ENCODE results near the gene PTPRD. TPM values are rescaled to one million over a fixed set of nuclear protein-coding genes. Genes with fewer than 3 reads are reported as not detected.

The PTPRD gene
- polyA plus RNA-seq, 4 donors: 2.1 to 5.6 (median 3.9) TPM

DNA sequence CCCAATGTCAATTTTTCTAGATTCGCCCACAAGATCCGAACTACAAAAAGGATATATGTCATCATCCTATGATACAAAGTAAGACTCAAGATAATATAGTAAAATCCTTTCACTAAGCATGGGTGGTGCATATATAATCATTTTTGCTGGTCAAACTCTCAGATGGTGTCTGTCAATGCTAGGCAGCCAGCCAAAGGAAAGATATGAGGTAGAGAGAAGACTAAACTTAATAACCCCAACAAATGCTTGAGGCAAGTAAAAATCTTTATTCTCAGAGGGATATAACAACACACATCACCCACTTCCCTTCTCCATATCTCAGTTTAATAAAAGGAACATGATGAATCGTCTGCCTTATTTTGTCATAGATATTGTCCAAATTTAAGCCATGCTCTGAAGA, 1972.0 kb downstream of the PTPRD start:
- no peaks in the 10 kb centered on the region for H3K4me1 ChIP-seq (ENCODE audit: control insufficient read depth in 3 of 3, insufficient read depth in 2 of 3, low read depth in 1 of 3, low read length in 2 of 3)
- no peaks in the 10 kb centered on the region for H3K36me3 ChIP-seq (ENCODE audit: control insufficient read depth in 3 of 3, insufficient read depth in 2 of 3, low read depth in 1 of 3, low read length in 3 of 3)
- no peak overlapping the region for H3K27ac ChIP-seq (ENCODE audit: low read depth in 1 of 3, low read length in 2 of 3)
- FAIRE-seq (no peak), DNase-seq (no peak)
- peaks cover 0 to 1% of the 10 kb centered on the region in 2 donors for H3K9me3 ChIP-seq (ENCODE audit: control insufficient read depth in 2 of 2, insufficient read depth in 1 of 2, low read depth in 1 of 2, low read length in 1 of 2)
- no peaks in the 10 kb centered on the region for H3K27me3 ChIP-seq (ENCODE audit: control insufficient read depth in 3 of 3, insufficient read depth in 3 of 3, low read length in 3 of 3)
- 82 to 92% (median 85%) methylated on average over 3 of the region's 3 CpGs for WGBS, 3 donors
- no peak overlapping the region for H3K4me3 ChIP-seq (ENCODE audit: low read depth in 1 of 3, low read length in 3 of 3)

DNA sequence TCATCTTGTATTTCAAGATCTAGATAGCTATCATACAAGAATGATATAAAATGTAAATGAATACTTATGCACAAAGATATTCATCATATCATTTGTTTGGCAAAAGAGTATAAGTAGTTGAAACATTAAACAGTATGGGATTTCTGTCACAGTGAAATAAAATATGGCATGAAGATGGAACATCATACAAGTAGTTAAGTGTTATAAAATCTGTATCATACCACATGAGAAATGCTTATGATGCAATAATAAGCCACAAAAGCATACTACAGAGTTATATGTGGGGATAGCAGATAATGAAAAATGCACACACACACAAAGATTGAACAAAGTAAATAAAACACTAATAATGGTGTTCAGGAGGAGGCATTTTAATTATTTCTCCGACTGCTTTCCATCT, 1975.2 kb downstream of the PTPRD start:
- Histone ChIP-seq H3K27me3 (ENCODE audit: control insufficient read depth in 3 of 3, insufficient read depth in 3 of 3, low read length in 3 of 3) (no peaks in the 10 kb centered on the region), H3K9me3 (ENCODE audit: control insufficient read depth in 2 of 2, insufficient read depth in 1 of 2, low read depth in 1 of 2, low read length in 1 of 2) (no peaks in the 10 kb centered on the region), H3K36me3 (ENCODE audit: control insufficient read depth in 3 of 3, insufficient read depth in 2 of 3, low read depth in 1 of 3, low read length in 3 of 3) (no peaks in the 10 kb centered on the region), H3K4me3 (ENCODE audit: low read depth in 1 of 3, low read length in 3 of 3) (no peak overlapping the region), H3K4me1 (ENCODE audit: control insufficient read depth in 3 of 3, insufficient read depth in 2 of 3, low read depth in 1 of 3, low read length in 2 of 3) (no peaks in the 10 kb centered on the region), H3K27ac (ENCODE audit: low read depth in 1 of 3, low read length in 2 of 3) (no peak overlapping the region)
- DNase-seq: no peak
- no peak for FAIRE-seq
- WGBS, 3 donors: 73 to 94% (median 87%) methylated on average over 1 of the region's 1 CpG

DNA sequence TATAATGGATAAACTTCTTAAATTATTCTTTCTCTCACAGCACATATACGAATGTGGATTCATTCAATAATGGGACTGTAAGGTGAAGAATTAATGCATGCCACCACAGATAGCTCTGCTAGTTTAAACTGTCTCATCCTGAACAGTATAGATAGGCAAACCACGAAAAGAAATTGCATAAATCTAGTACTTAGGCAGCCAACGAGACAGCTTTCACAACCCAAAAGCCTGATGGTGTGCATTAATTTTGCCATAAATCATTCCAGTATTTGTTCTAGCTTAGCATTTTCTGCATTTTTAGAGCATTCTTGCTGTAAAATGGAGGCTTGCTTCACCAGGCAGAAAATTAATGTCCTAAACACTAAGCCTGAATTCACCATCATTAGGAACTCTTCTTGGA, 1979.0 kb downstream of the PTPRD start:
- no peaks in the 10 kb centered on the region for H3K9me3 ChIP-seq (ENCODE audit: control insufficient read depth in 2 of 2, insufficient read depth in 1 of 2, low read depth in 1 of 2, low read length in 1 of 2)
- H3K36me3 ChIP-seq (ENCODE audit: control insufficient read depth in 3 of 3, insufficient read depth in 2 of 3, low read depth in 1 of 3, low read length in 3 of 3): no peaks in the 10 kb centered on the region
- no peaks in the 10 kb centered on the region for H3K27me3 ChIP-seq (ENCODE audit: control insufficient read depth in 3 of 3, insufficient read depth in 3 of 3, low read length in 3 of 3)
- no peaks in the 10 kb centered on the region for H3K4me1 ChIP-seq (ENCODE audit: control insufficient read depth in 3 of 3, insufficient read depth in 2 of 3, low read depth in 1 of 3, low read length in 2 of 3)
- no peak overlapping the region for H3K4me3 ChIP-seq (ENCODE audit: low read depth in 1 of 3, low read length in 3 of 3)
- 61 to 82% (median 72%) methylated on average over 3 of the region's 3 CpGs for WGBS, 3 donors
- H3K27ac ChIP-seq (ENCODE audit: low read depth in 1 of 3, low read length in 2 of 3): no peak overlapping the region
- FAIRE-seq: no peak
- no peak for DNase-seq

DNA sequence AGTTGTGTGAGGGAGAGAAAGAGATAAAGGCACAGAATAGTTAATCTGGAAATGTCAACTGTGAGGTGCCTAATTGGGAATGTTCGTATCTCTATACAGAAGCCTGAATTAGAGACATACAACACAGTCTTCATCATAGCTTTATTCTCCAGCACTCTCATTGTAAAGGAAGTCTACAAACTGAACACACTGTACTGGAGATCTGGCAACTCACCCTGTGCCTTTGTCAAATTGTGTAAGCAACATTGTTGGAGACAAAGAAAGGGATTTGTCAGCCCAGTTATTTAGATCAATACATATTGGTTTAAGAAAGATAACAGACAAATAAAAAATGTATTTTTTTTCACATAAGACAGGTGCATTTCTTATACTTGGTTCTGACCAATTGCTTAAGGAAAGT, 1980.3 kb downstream of the PTPRD start:
- H3K27ac ChIP-seq (ENCODE audit: low read depth in 1 of 3, low read length in 2 of 3): no peak overlapping the region
- H3K4me1 ChIP-seq (ENCODE audit: control insufficient read depth in 3 of 3, insufficient read depth in 2 of 3, low read depth in 1 of 3, low read length in 2 of 3): no peaks in the 10 kb centered on the region
- no peaks in the 10 kb centered on the region for H3K27me3 ChIP-seq (ENCODE audit: control insufficient read depth in 3 of 3, insufficient read depth in 3 of 3, low read length in 3 of 3)
- H3K4me3 ChIP-seq (ENCODE audit: low read depth in 1 of 3, low read length in 3 of 3): no peak overlapping the region
- H3K36me3 ChIP-seq (ENCODE audit: control insufficient read depth in 3 of 3, insufficient read depth in 2 of 3, low read depth in 1 of 3, low read length in 3 of 3): no peaks in the 10 kb centered on the region
- no peaks in the 10 kb centered on the region for H3K9me3 ChIP-seq (ENCODE audit: control insufficient read depth in 2 of 2, insufficient read depth in 1 of 2, low read depth in 1 of 2, low read length in 1 of 2)
- WGBS, 3 donors: 80 to 86% (median 83%) methylated on average over 1 of the region's 1 CpG
- DNase-seq (no peak), FAIRE-seq (no peak)

DNA sequence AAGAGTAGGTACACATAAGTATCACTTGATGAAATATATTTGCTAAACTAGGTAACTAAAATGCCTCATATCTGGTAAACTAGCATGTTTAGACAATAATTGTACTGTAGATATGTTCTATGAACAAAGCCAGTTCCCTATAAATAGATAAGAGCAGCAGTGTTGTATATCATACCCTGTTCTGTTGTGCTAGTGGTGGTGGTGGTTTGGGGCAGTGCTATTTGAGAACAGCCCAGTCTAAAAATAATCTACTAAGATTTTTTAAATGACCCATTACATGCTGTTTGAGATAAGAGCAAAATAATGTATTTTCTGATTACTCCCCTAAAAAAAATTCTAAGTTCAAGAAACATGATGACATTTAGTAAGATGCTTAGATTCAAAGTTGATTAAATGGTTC, 1984.0 kb downstream of the PTPRD start:
- Histone ChIP-seq H3K27me3 (ENCODE audit: control insufficient read depth in 3 of 3, insufficient read depth in 3 of 3, low read length in 3 of 3) (no peaks in the 10 kb centered on the region), H3K9me3 (ENCODE audit: control insufficient read depth in 2 of 2, insufficient read depth in 1 of 2, low read depth in 1 of 2, low read length in 1 of 2) (no peaks in the 10 kb centered on the region), H3K4me3 (ENCODE audit: low read depth in 1 of 3, low read length in 3 of 3) (no peak overlapping the region), H3K27ac (ENCODE audit: low read depth in 1 of 3, low read length in 2 of 3) (no peak overlapping the region), H3K36me3 (ENCODE audit: control insufficient read depth in 3 of 3, insufficient read depth in 2 of 3, low read depth in 1 of 3, low read length in 3 of 3) (no peaks in the 10 kb centered on the region), H3K4me1 (ENCODE audit: control insufficient read depth in 3 of 3, insufficient read depth in 2 of 3, low read depth in 1 of 3, low read length in 2 of 3) (no peaks in the 10 kb centered on the region)
- FAIRE-seq (no peak), DNase-seq (no peak)

DNA sequence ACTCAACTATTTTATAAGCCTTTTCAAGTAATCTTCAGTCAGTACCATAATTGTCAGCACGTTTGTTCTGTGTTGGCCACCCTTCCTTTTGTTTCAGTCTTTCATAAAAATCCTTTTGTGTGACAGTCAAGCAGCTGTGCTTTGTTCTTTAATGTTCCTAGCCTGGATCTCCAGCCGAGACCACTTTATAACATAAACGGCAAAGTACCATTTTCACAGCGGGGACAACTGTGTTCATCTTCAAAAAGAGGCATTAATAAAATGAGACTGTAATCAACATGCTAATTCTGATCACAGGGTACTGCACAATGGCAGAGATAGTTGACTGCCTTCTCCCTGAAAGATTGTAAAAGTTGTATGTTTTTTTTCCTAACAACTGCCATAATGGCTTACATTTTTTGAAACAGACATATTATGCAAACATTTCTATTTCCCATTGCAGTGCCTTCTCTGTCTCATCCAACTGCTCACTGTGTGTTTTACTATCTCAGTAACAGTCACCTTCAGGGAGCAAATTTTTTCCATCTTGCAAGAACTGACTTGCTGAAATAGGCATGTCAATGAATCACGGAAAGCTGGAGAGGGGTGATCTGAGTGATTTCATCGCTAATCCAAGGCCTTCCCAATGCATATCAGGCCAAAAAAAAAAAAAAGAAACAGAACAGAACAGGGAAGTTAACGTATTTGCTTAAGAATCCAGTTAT, 1984.7 kb downstream of the PTPRD start:
- Histone ChIP-seq H3K27ac (ENCODE audit: low read depth in 1 of 3, low read length in 2 of 3) (no peak overlapping the region), H3K4me3 (ENCODE audit: low read depth in 1 of 3, low read length in 3 of 3) (no peak overlapping the region), H3K36me3 (ENCODE audit: control insufficient read depth in 3 of 3, insufficient read depth in 2 of 3, low read depth in 1 of 3, low read length in 3 of 3) (no peaks in the 10 kb centered on the region), H3K4me1 (ENCODE audit: control insufficient read depth in 3 of 3, insufficient read depth in 2 of 3, low read depth in 1 of 3, low read length in 2 of 3) (no peaks in the 10 kb centered on the region), H3K9me3 (ENCODE audit: control insufficient read depth in 2 of 2, insufficient read depth in 1 of 2, low read depth in 1 of 2, low read length in 1 of 2) (no peaks in the 10 kb centered on the region), H3K27me3 (ENCODE audit: control insufficient read depth in 3 of 3, insufficient read depth in 3 of 3, low read length in 3 of 3) (no peaks in the 10 kb centered on the region)
- no peak for DNase-seq
- FAIRE-seq: no peak
- 71 to 86% (median 82%) methylated on average over 7 of the region's 7 CpGs for WGBS, 3 donors

DNA sequence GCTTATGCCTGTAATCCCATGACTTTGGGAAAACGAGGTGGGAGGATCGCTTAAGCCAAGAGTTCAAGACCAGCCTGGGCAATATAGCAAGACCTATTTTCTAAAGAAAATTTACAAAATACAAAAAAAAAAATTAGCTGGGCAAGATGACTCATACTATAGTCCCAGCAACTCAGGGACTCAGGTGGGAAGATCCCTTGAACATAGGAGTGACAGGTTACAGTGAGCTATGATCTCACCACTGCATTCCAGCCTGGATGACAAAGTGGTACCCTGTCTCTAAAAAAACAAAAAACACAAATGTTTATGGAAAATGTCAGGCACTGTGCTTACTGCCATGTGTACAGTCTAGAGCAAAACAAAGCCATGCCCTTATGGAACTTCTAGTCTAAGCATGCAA, 1989.9 kb downstream of the PTPRD start:
- no peak for FAIRE-seq

DNA sequence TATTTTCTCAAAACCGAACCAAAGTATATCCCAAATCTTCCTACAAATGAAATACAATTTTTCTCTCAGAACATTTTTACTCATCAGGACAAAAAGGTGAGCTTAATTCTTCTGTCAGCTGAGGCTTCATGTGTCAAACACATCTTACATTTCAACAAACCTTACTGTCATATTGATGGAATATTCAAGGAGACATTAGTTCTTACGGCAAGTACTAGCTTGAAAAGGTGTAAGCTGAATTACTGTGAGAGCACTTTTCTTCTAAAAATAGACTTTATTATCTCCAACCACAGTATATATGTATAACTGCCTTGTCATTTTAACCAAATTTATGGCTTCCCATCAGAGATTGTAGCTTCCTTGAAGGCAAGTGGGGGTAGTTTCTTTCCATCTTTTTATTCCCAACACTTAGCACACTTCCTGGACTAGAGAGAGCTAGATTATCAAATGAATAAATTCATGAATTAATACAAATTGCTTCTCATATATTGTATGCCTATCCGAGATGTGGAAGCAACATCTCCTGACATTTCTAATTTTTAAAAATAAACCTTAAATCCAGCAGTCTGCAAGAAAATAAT, 1990.5 kb downstream of the PTPRD start:
- FAIRE-seq (no peak), DNase-seq (no peak)
- WGBS, 3 donors: 69 to 79% (median 76%) methylated on average over 3 of the region's 3 CpGs
- Histone ChIP-seq H3K36me3 (ENCODE audit: control insufficient read depth in 3 of 3, insufficient read depth in 2 of 3, low read depth in 1 of 3, low read length in 3 of 3) (no peaks in the 10 kb centered on the region), H3K9me3 (ENCODE audit: control insufficient read depth in 2 of 2, insufficient read depth in 1 of 2, low read depth in 1 of 2, low read length in 1 of 2) (no peaks in the 10 kb centered on the region), H3K4me3 (ENCODE audit: low read depth in 1 of 3, low read length in 3 of 3) (no peak overlapping the region), H3K4me1 (ENCODE audit: control insufficient read depth in 3 of 3, insufficient read depth in 2 of 3, low read depth in 1 of 3, low read length in 2 of 3) (no peaks in the 10 kb centered on the region), H3K27me3 (ENCODE audit: control insufficient read depth in 3 of 3, insufficient read depth in 3 of 3, low read length in 3 of 3) (no peaks in the 10 kb centered on the region), H3K27ac (ENCODE audit: low read depth in 1 of 3, low read length in 2 of 3) (no peak overlapping the region)

More for the DNA sequence above, 1989.9 kb downstream of the PTPRD start:
- Histone ChIP-seq H3K9me3 (ENCODE audit: control insufficient read depth in 2 of 2, insufficient read depth in 1 of 2, low read depth in 1 of 2, low read length in 1 of 2) (no peaks in the 10 kb centered on the region), H3K27ac (ENCODE audit: low read depth in 1 of 3, low read length in 2 of 3) (no peak overlapping the region), H3K36me3 (ENCODE audit: control insufficient read depth in 3 of 3, insufficient read depth in 2 of 3, low read depth in 1 of 3, low read length in 3 of 3) (no peaks in the 10 kb centered on the region), H3K27me3 (ENCODE audit: control insufficient read depth in 3 of 3, insufficient read depth in 3 of 3, low read length in 3 of 3) (no peaks in the 10 kb centered on the region), H3K4me3 (ENCODE audit: low read depth in 1 of 3, low read length in 3 of 3) (no peak overlapping the region), H3K4me1 (ENCODE audit: control insufficient read depth in 3 of 3, insufficient read depth in 2 of 3, low read depth in 1 of 3, low read length in 2 of 3) (no peaks in the 10 kb centered on the region)
- 86 to 97% (median 97%) methylated on average over 2 of the region's 2 CpGs for WGBS, 3 donors
- DNase-seq: no peak

DNA sequence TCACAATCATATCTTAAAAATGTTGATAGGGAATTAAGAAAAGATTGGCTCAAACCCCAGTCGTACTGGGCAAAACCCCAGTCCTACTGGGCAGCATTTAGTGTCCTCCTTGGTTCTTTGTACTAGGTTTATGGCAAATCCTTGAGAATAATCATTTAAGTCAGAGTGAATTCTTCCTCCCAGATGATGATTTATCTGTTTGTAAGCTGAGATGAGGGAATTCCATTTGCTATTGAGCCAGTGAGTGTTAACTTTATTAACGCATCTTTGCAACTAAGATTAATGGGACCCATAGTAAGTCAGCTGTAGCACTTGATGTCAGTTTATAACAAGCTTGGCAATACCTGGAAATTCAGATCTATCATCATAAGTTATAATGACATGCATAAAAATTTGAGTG, 1991.4 kb downstream of the PTPRD start:
- DNase-seq: no peak
- Histone ChIP-seq H3K27me3 (ENCODE audit: control insufficient read depth in 3 of 3, insufficient read depth in 3 of 3, low read length in 3 of 3) (no peaks in the 10 kb centered on the region), H3K36me3 (ENCODE audit: control insufficient read depth in 3 of 3, insufficient read depth in 2 of 3, low read depth in 1 of 3, low read length in 3 of 3) (no peaks in the 10 kb centered on the region), H3K4me3 (ENCODE audit: low read depth in 1 of 3, low read length in 3 of 3) (no peak overlapping the region), H3K27ac (ENCODE audit: low read depth in 1 of 3, low read length in 2 of 3) (no peak overlapping the region), H3K4me1 (ENCODE audit: control insufficient read depth in 3 of 3, insufficient read depth in 2 of 3, low read depth in 1 of 3, low read length in 2 of 3) (no peaks in the 10 kb centered on the region), H3K9me3 (ENCODE audit: control insufficient read depth in 2 of 2, insufficient read depth in 1 of 2, low read depth in 1 of 2, low read length in 1 of 2) (no peaks in the 10 kb centered on the region)
- 76 to 84% (median 79%) methylated on average over 2 of the region's 2 CpGs for WGBS, 3 donors
- FAIRE-seq: no peak
